ENCODE results near the gene RFNG.

Gene RFNG

GRCh38 chr17:82051776-82052637, at the start of gene RFNG, which contains the start of gene GPS1:
Gene RFNG, minus strand, starts transcription at chr17:82051811. Its CDS starts 45 bp downstream, at chr17:82051766.
Gene GPS1, plus strand, starts transcription at chr17:82051898. Its CDS starts 34 bp downstream, at chr17:82051932.
- TF ChIP-seq CTCF (conservative IDR thresholded peaks at IDR 0.05; ENCODE audit: low read depth, low read length) = no peak
- peak within 1 kb of the TSS; percentile 47; the same call in 1 of the 2 replicates for H3K9ac ChIP-seq
- H2AFZ ChIP-seq (ENCODE audit: low read depth) = peak within 1 kb of the TSS; percentile 34; the same call in 1 of the 2 replicates
- peak within 1 kb of the TSS; percentile 85 for H3K4me2 ChIP-seq
- H3K27me3 ChIP-seq (ENCODE audit: insufficient read depth, low read depth) = no peaks in the 10 kb centered on the region
- peaks cover 3% of the 10 kb centered on the region; the same call in 1 of the 2 replicates for H3K36me3 ChIP-seq (ENCODE audit: insufficient read depth)
- H3K79me2 ChIP-seq (ENCODE audit: insufficient read depth, low read depth) = peaks cover 17% of the 10 kb centered on the region; the same call in 1 of the 2 replicates
- no peak within 1 kb of the TSS for H3K4me3 ChIP-seq (IDR thresholded peaks at IDR 0.05; ENCODE audit: insufficient read depth, low read depth, low read length)
- H3K4me1 ChIP-seq (ENCODE audit: low read depth, poor library complexity, severe bottlenecking) = peaks cover 23% of the 10 kb centered on the region
- H3K27ac ChIP-seq = no peak within 1 kb of the TSS
- no peaks in the 10 kb centered on the region for H4K20me1 ChIP-seq (ENCODE audit: insufficient read depth)

- TF ChIP-seq CTCF (conservative IDR thresholded peaks at IDR 0.05; ENCODE audit: low read depth, low read length) = no peak
- no peak overlapping the region for H3K9ac ChIP-seq
- no peak overlapping the region for H3K4me2 ChIP-seq
- H3K27me3 ChIP-seq (ENCODE audit: insufficient read depth, low read depth) = no peaks in the 10 kb centered on the region
- no peak overlapping the region for H2AFZ ChIP-seq (ENCODE audit: low read depth)
- H4K20me1 ChIP-seq (ENCODE audit: insufficient read depth) = peaks cover 4% of the 10 kb centered on the region; the same call in 1 of the 2 replicates
- no peak overlapping the region for H3K4me3 ChIP-seq (IDR thresholded peaks at IDR 0.05; ENCODE audit: insufficient read depth, low read depth, low read length)
- H3K79me2 ChIP-seq (ENCODE audit: insufficient read depth, low read depth) = peaks cover 28% of the 10 kb centered on the region
- peaks cover 20% of the 10 kb centered on the region for H3K4me1 ChIP-seq (ENCODE audit: low read depth, poor library complexity, severe bottlenecking)
- no peaks in the 10 kb centered on the region; the same call in 1 of the 2 replicates for H3K36me3 ChIP-seq (ENCODE audit: insufficient read depth)
- no peak overlapping the region for H3K27ac ChIP-seq
Measured at GRCh38 chr17:82101301-82101715, 49.7 kb upstream of the RFNG start.

GRCh38 chr17:82100502-82101298, 49.1 kb upstream of the RFNG start:
- H3K4me1 ChIP-seq (ENCODE audit: low read depth, poor library complexity, severe bottlenecking) = peaks cover 22% of the 10 kb centered on the region
- no peak overlapping the region for H2AFZ ChIP-seq (ENCODE audit: low read depth)
- no peaks in the 10 kb centered on the region; the same call in 1 of the 2 replicates for H3K36me3 ChIP-seq (ENCODE audit: insufficient read depth)
- TF ChIP-seq CTCF (conservative IDR thresholded peaks at IDR 0.05; ENCODE audit: low read depth, low read length) = no peak
- H3K27ac ChIP-seq = no peak overlapping the region
- H3K4me2 ChIP-seq = no peak overlapping the region; the same call in 1 of the 2 replicates
- no peaks in the 10 kb centered on the region for H3K27me3 ChIP-seq (ENCODE audit: insufficient read depth, low read depth)
- no peak overlapping the region for H3K9ac ChIP-seq
- peaks cover 8% of the 10 kb centered on the region; the same call in 1 of the 2 replicates for H4K20me1 ChIP-seq (ENCODE audit: insufficient read depth)
- no peak overlapping the region for H3K4me3 ChIP-seq (IDR thresholded peaks at IDR 0.05; ENCODE audit: insufficient read depth, low read depth, low read length)
- peaks cover 34% of the 10 kb centered on the region for H3K79me2 ChIP-seq (ENCODE audit: insufficient read depth, low read depth)

Data from KMS-11 (cell line).